Stimulated activated CD8-positive, alpha-beta memory T cell treated with anti-CD3 and anti-CD28 coated beads, Interleukin-4, amount 100 ng/mL, for 24 hours (primary cell): Measurements from ENCODE around the gene SLC35F6.
"Not testable (repeated sequence)": the region's sequence is repeated elsewhere in the genome, so short reads cannot be mapped to it uniquely, and the experiment has no call there.

ENCODE experiments used
- DNase-seq: peaks from one replicate; pipeline ENCODE4 v3.0.0-alpha.2; 2020; ENCODE audit warnings: low read depth

The SLC35F6 gene

GRCh38 chr2:26756337-26756736 is 7.7 kb upstream of the SLC35F6 start:
- no peak for DNase-seq

GRCh38 chr2:26757873-26758789 is 6.0 kb upstream of the SLC35F6 start:
- DNase-seq, result no peak

GRCh38 chr2:26758790-26759321 is 5.2 kb upstream of the SLC35F6 start:
- DNase-seq, result no peak

- DNase-seq, result no peak
Observed at GRCh38 chr2:26759845-26760244, 4.2 kb upstream of the SLC35F6 start.

- not testable (repeated sequence) for DNase-seq
Observed at GRCh38 chr2:26760991-26761390, 3.1 kb upstream of the SLC35F6 start.

GRCh38 chr2:26763019-26763418 is 1.1 kb upstream of the SLC35F6 start:
- no peak for DNase-seq

GRCh38 chr2:26764906-26765305 is 822 bp downstream of the SLC35F6 start:
- no peak for DNase-seq

GRCh38 chr2:26765475-26766200 is 1.6 kb downstream of the SLC35F6 start:
- DNase-seq, result no peak

- no peak for DNase-seq
Observed at GRCh38 chr2:26767129-26767528, 3.0 kb downstream of the SLC35F6 start.

GRCh38 chr2:26767894-26768487 is 3.9 kb downstream of the SLC35F6 start:
- no peak for DNase-seq

- DNase-seq, result no peak
Observed at GRCh38 chr2:26768759-26769088, 4.6 kb downstream of the SLC35F6 start.

- DNase-seq, result peak; percentile 26
Observed at GRCh38 chr2:26769089-26769761, 5.1 kb downstream of the SLC35F6 start.

- DNase-seq, result no peak
Observed at GRCh38 chr2:26770986-26771586, 7.0 kb downstream of the SLC35F6 start.

GRCh38 chr2:26772064-26773001 is 8.2 kb downstream of the SLC35F6 start:
- DNase-seq, result no peak

GRCh38 chr2:26776195-26776800 is 12.2 kb downstream of the SLC35F6 start:
- DNase-seq, result no peak

- DNase-seq, result no peak
Observed at GRCh38 chr2:26778098-26778497, 14.0 kb downstream of the SLC35F6 start.

GRCh38 chr2:26778507-26778906 is 14.4 kb downstream of the SLC35F6 start:
- no peak for DNase-seq

GRCh38 chr2:26780203-26780760 is 16.2 kb downstream of the SLC35F6 start:
- DNase-seq, result no peak

- DNase-seq, result no peak
Observed at GRCh38 chr2:26782876-26783704, 19.0 kb downstream of the SLC35F6 start.
